ENCODE data around the gene NHLH2. TPM values are rescaled to one million over a fixed set of nuclear protein-coding genes. Genes with fewer than 3 reads are reported as not detected.

NHLH2 gene
- total RNA-seq (2021; ENCODE audit: unreplicated experiment) = not detected
- polyA plus RNA-seq (2012; ENCODE audit: insufficient read length) = not detected
- Bru-seq, nascent RNA = not detected
- BruChase-seq, experiment 1, labeled RNA remaining after a 2-hour chase = not detected
- BruChase-seq, experiment 2, labeled RNA remaining after a 6-hour chase = not detected
- long read RNA-seq = 0 reads

GRCh38 chr1:115840605-115841460 is at the start of gene NHLH2:
Gene NHLH2, minus strand, starts transcription at chr1:115841126. Its CDS starts 2,754 bp downstream, at chr1:115838372.
- ChIA-PET CTCF (no interaction called here), POLR2A (no interaction called here)
- intact Hi-C loops (cut with micrococcal nuclease; ENCODE audit: unreplicated experiment) = no loop called here
- no peak for TF ChIP-seq REST (IDR thresholded peaks at IDR 0.05; ENCODE audit: insufficient read depth in 1 of 2, low read depth in 2 of 2, low read length in 1 of 2)
- Histone ChIP-seq H3K4me1 (ENCODE audit: control insufficient read depth, insufficient read depth, low read length) (no peaks in the 10 kb centered on the region), H3K4me3 (ENCODE audit: low read depth in 2 of 2, low read length in 2 of 2) (no peak within 1 kb of the TSS), H3K27me3 (ENCODE audit: control insufficient read depth, insufficient read depth, low read length) (peaks cover 28% of the 10 kb centered on the region), H3K36me3 (ENCODE audit: control insufficient read depth, insufficient read depth, low read length) (no peaks in the 10 kb centered on the region; the same call in 1 of the 2 replicates), H3K9me3 (ENCODE audit: control insufficient read depth, insufficient read depth, low read depth, low read length) (no peaks in the 10 kb centered on the region), H3K27ac (ENCODE audit: low read length) (no peak within 1 kb of the TSS)
- DNase-seq (ENCODE audit: low read depth, low spot score) = no peak
- ATAC-seq = no peak
- no TSS peak for BruUV-seq (replicated peaks)
- in situ Hi-C loops (cut with HindIII; ENCODE audit: low pct_unique_long_range_greater_than_20kb, low sequenced_read_pairs) = no loop called here

DNA sequence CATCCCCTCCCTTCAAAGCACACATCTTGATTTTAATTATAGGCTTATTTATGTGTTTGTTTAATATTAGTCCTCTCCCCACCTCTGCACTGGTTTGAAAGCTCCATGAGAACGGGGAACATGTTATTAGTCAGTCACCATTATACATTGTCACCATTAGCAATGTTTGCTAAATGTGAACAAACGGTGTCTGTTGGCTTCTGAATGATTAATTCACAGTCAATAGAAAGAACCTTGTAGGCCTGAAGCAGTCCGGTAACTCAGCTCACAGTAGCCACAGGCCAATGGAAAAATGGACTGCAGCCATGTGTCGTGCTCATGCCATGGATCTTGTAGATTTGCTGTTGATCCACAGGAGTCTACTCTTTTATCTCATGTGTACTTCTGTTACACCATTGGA is 49.7 kb upstream of the NHLH2 start:
- no peak for DNase-seq (ENCODE audit: low read depth, low spot score)

More for the DNA sequence above, 49.7 kb upstream of the NHLH2 start:
- ChIA-PET POLR2A (no interaction called here), CTCF (no interaction called here)
- Histone ChIP-seq H3K36me3 (ENCODE audit: control insufficient read depth, insufficient read depth, low read length) (no peaks in the 10 kb centered on the region), H3K9me3 (ENCODE audit: control insufficient read depth, insufficient read depth, low read depth, low read length) (no peaks in the 10 kb centered on the region), H3K27me3 (ENCODE audit: control insufficient read depth, insufficient read depth, low read length) (no peaks in the 10 kb centered on the region), H3K4me3 (ENCODE audit: low read depth in 2 of 2, low read length in 2 of 2) (no peak overlapping the region), H3K4me1 (ENCODE audit: control insufficient read depth, insufficient read depth, low read length) (no peaks in the 10 kb centered on the region), H3K27ac (ENCODE audit: low read length) (no peak overlapping the region)
- intact Hi-C loops (cut with micrococcal nuclease; ENCODE audit: unreplicated experiment) (no loop called here), in situ Hi-C loops (cut with HindIII; ENCODE audit: low pct_unique_long_range_greater_than_20kb, low sequenced_read_pairs) (no loop called here)
- no peak for ATAC-seq
- no TSS peak for BruUV-seq (replicated peaks)
- no peak for TF ChIP-seq REST (IDR thresholded peaks at IDR 0.05; ENCODE audit: insufficient read depth in 1 of 2, low read depth in 2 of 2, low read length in 1 of 2)
- TF ChIP-seq, protein P1, sequence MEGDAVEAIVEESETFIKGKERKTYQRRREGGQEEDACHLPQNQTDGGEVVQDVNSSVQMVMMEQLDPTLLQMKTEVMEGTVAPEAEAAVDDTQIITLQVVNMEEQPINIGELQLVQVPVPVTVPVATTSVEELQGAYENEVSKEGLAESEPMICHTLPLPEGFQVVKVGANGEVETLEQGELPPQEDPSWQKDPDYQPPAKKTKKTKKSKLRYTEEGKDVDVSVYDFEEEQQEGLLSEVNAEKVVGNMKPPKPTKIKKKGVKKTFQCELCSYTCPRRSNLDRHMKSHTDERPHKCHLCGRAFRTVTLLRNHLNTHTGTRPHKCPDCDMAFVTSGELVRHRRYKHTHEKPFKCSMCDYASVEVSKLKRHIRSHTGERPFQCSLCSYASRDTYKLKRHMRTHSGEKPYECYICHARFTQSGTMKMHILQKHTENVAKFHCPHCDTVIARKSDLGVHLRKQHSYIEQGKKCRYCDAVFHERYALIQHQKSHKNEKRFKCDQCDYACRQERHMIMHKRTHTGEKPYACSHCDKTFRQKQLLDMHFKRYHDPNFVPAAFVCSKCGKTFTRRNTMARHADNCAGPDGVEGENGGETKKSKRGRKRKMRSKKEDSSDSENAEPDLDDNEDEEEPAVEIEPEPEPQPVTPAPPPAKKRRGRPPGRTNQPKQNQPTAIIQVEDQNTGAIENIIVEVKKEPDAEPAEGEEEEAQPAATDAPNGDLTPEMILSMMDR (IDR thresholded peaks at IDR 0.05) = no peak
- no peak for TF ChIP-seq SIN3A (IDR thresholded peaks at IDR 0.05; ENCODE audit: borderline replicate concordance, insufficient read depth, low read depth, low read length)
- TF ChIP-seq POLR2AphosphoS5 (IDR thresholded peaks at IDR 0.05; ENCODE audit: low read depth, low read length) = no peak
- no peak for TF ChIP-seq TCF7L2 (IDR thresholded peaks at IDR 0.05; ENCODE audit: low read depth, low read length)
